Neural cell (in vitro differentiated cells): ENCODE results near the gene PTPRN2. TPM values are rescaled to one million over a fixed set of nuclear protein-coding genes. Genes with fewer than 3 reads are reported as not detected.

Source experiments
- H2AFZ ChIP-seq: fragments of 200-600, 300-800 bp; sonication (generic), shearing (Covaris generic); 2 replicates; pipeline ENCODE4 v1.6.0; 2014; ENCODE audit warnings: low read depth, mild to moderate bottlenecking, antibody characterized with exemption, low read length, moderate library complexity
- H3F3A ChIP-seq: fragments of 200-600 bp; shearing (Covaris generic); 2 replicates; pipeline ENCODE4 v1.6.1; 2016; ENCODE audit warnings: mild to moderate bottlenecking, moderate library complexity, mixed read lengths, antibody characterized with exemption, low read length; ENCODE audit not compliant: insufficient read depth, poor library complexity, severe bottlenecking
- H3K27ac ChIP-seq: fragments of 200-600, 300-800 bp; sonication (generic), shearing (Covaris generic); 2 replicates; pipeline ENCODE4 v1.5.1; 2014; ENCODE audit warnings: mild to moderate bottlenecking, low read length, moderate library complexity
- H3K27me3 ChIP-seq: fragments of 300-800, 200-600 bp; sonication (generic), shearing (Covaris generic); 2 replicates; pipeline ENCODE4 v1.6.0; 2014; ENCODE audit warnings: mild to moderate bottlenecking, low read depth, low read length, moderate library complexity; ENCODE audit not compliant: insufficient read depth
- H3K36me3 ChIP-seq: fragments of 300-800, 200-600 bp; sonication (generic), shearing (Covaris generic); 2 replicates; pipeline ENCODE4 v1.5.1; 2014; ENCODE audit warnings: mild to moderate bottlenecking, antibody characterized with exemption, low read length, moderate library complexity; ENCODE audit not compliant: insufficient read depth
- H3K4me2 ChIP-seq: fragments of 300-800, 200-600 bp; sonication (generic), shearing (Covaris generic); 2 replicates; pipeline ENCODE4 v1.6.0; 2014; ENCODE audit warnings: mild to moderate bottlenecking, low read length
- H3K4me3 ChIP-seq: fragments of 300-800, 200-600 bp; sonication (generic), shearing (Covaris generic); 2 replicates; pipeline ENCODE4 v1.5.1; 2014; ENCODE audit warnings: mild to moderate bottlenecking, low read length, moderate library complexity
- H3K79me2 ChIP-seq: fragments of 200-600 bp; shearing (Covaris generic); replicated peaks from 2 replicates; pipeline ENCODE4 v1.6.0; 2014; ENCODE audit warnings: mild to moderate bottlenecking, low read length, moderate library complexity; ENCODE audit not compliant: insufficient read depth
- H3K9ac ChIP-seq: fragments of 300-800, 200-600 bp; sonication (generic), shearing (Covaris generic); 2 replicates; pipeline ENCODE4 v1.6.1; 2016; ENCODE audit warnings: mild to moderate bottlenecking, low read length, mixed read lengths
- H3K9me2 ChIP-seq: fragments of 200-600 bp; shearing (Covaris generic); 2 replicates; pipeline ENCODE4 v1.6.1; 2016; ENCODE audit warnings: mild to moderate bottlenecking, low read length, mixed read lengths; ENCODE audit not compliant: insufficient read depth
- H3K9me3 ChIP-seq: fragments of 200-600, 300-800 bp; sonication (generic), shearing (Covaris generic); 2 replicates; pipeline ENCODE4 v1.6.1; 2016; ENCODE audit warnings: mild to moderate bottlenecking, mixed run types, low read length, moderate library complexity, mixed read lengths
- H4K20me1 ChIP-seq: fragments of 200-600 bp; shearing (Covaris generic); 2 replicates; pipeline ENCODE4 v1.6.1; 2016; ENCODE audit warnings: mild to moderate bottlenecking, mixed run types; ENCODE audit not compliant: insufficient read depth
- CTCF ChIP-seq: fragments of 450-650 bp; IDR thresholded peaks from 2 replicates; pipeline ENCODE4 v1.5.1; 2014; ENCODE audit warnings: antibody characterized with exemption, mild to moderate bottlenecking, moderate library complexity; ENCODE audit not compliant: poor library complexity, severe bottlenecking
- EP300 ChIP-seq: fragments of 450-650 bp; conservative IDR thresholded peaks from 2 replicates; pipeline ENCODE4 v1.6.1; 2014; ENCODE audit warnings: antibody characterized with exemption, mild to moderate bottlenecking, moderate library complexity; ENCODE audit not compliant: poor library complexity, severe bottlenecking
- EZH2 ChIP-seq: fragments of 200-600, 300-800 bp; shearing (Covaris generic), sonication (generic); IDR thresholded peaks from 2 replicates; pipeline ENCODE4 v1.6.1; 2014; ENCODE audit warnings: antibody characterized with exemption, low read length, borderline replicate concordance, mild to moderate bottlenecking; ENCODE audit not compliant: insufficient read depth, poor library complexity, severe bottlenecking
- MXI1 ChIP-seq: fragments of 450-650 bp; conservative IDR thresholded peaks from 2 replicates; pipeline ENCODE4 v1.6.1; 2014; ENCODE audit warnings: antibody characterized with exemption, mild to moderate bottlenecking; ENCODE audit not compliant: poor library complexity, severe bottlenecking
- POLR2AphosphoS5 ChIP-seq: IDR thresholded peaks from 2 replicates; pipeline ENCODE4 v1.6.1; 2012
- RAD21 ChIP-seq: fragments of 450-650 bp; conservative IDR thresholded peaks from 2 replicates; pipeline ENCODE4 v1.6.1; 2014; ENCODE audit warnings: antibody characterized with exemption, mild to moderate bottlenecking, moderate library complexity
- REST ChIP-seq: IDR thresholded peaks from 2 replicates; pipeline ENCODE4 v1.6.1; 2012; ENCODE audit warnings: borderline replicate concordance
- SMC3 ChIP-seq: fragments of 450-650 bp; conservative IDR thresholded peaks from 2 replicates; pipeline ENCODE4 v1.6.1; 2014; ENCODE audit warnings: antibody characterized with exemption, mild to moderate bottlenecking, moderate library complexity; ENCODE audit not compliant: poor library complexity
- TAF1 ChIP-seq: IDR thresholded peaks from 2 replicates; pipeline ENCODE4 v1.6.1; 2012; ENCODE audit warnings: low read depth
- polyA plus RNA-seq: library from polyadenylated mRNA; depleted of rRNA; stranded (reverse); fragments of >200 nt; gene quantifications from 2 replicates; pipeline ENCODE4 v1.2.3, GENCODE V29; 2014

The PTPRN2 gene
- polyA plus RNA-seq, 1 donor from 2014 or later, result 31.0 TPM

GRCh38 chr7:157800281-157800680 is 787.3 kb downstream of the PTPRN2 start:
- Histone ChIP-seq H3K27ac (no peak overlapping the region), H3K36me3 (no peaks in the 10 kb centered on the region), H3K4me3 (no peak overlapping the region), H3K79me2 (no peaks in the 10 kb centered on the region), H3F3A (no peaks in the 10 kb centered on the region), H3K9me2 (no peaks in the 10 kb centered on the region), H3K4me2 (no peak overlapping the region), H3K9ac (no peak overlapping the region), H3K27me3 (no peaks in the 10 kb centered on the region), H4K20me1 (no peaks in the 10 kb centered on the region), H2AFZ (no peak overlapping the region), H3K9me3 (peaks cover 5% of the 10 kb centered on the region)
- TF ChIP-seq TAF1, result no peak
- no peak for TF ChIP-seq REST
- TF ChIP-seq RAD21, result no peak
- TF ChIP-seq SMC3, result no peak
- no peak for TF ChIP-seq CTCF
- no peak for TF ChIP-seq POLR2AphosphoS5
- TF ChIP-seq MXI1, result no peak

GRCh38 chr7:157799076-157799685 is 788.4 kb downstream of the PTPRN2 start:
- no peaks in the 10 kb centered on the region for H3F3A ChIP-seq
- no peak overlapping the region for H3K4me3 ChIP-seq
- no peaks in the 10 kb centered on the region for H3K9me2 ChIP-seq
- H3K9me3 ChIP-seq, result peaks cover 5% of the 10 kb centered on the region
- TF ChIP-seq TAF1 (no peak), EP300 (no peak), MXI1 (no peak), SMC3 (no peak), CTCF (no peak), EZH2 (no peak), RAD21 (no peak), REST (no peak), POLR2AphosphoS5 (no peak)
- H2AFZ ChIP-seq, result no peak overlapping the region
- no peaks in the 10 kb centered on the region for H4K20me1 ChIP-seq
- no peaks in the 10 kb centered on the region for H3K27me3 ChIP-seq
- H3K79me2 ChIP-seq, result no peaks in the 10 kb centered on the region
- H3K4me2 ChIP-seq, result no peak overlapping the region
- H3K36me3 ChIP-seq, result no peaks in the 10 kb centered on the region
- H3K27ac ChIP-seq, result no peak overlapping the region
- no peak overlapping the region for H3K9ac ChIP-seq
